BE2C (cell line): ENCODE results near the gene CAPN13.

Source experiments
- DNase-seq: peaks from one replicate; pipeline ENCODE4 v3.0.0-alpha.2; 2020
- H3K27me3 ChIP-seq: fragments of 250-450 bp; sonication (Bioruptor Pico); 2 replicates; pipeline ENCODE4 v1.5.1; 2020; ENCODE audit warnings: mild to moderate bottlenecking
- H3K36me3 ChIP-seq: fragments of 250-450 bp; sonication (Bioruptor Pico); 2 replicates; pipeline ENCODE4 v1.5.1; 2020; ENCODE audit warnings: mild to moderate bottlenecking
- H3K4me1 ChIP-seq: fragments of 250-450 bp; sonication (Bioruptor Pico); 2 replicates; pipeline ENCODE4 v1.5.1; 2020
- H3K4me3 ChIP-seq: 2 replicates; pipeline ENCODE4 v1.5.1; 2011; ENCODE audit warnings: low read depth, low read length
- H3K9me3 ChIP-seq: fragments of 250-450 bp; sonication (Bioruptor Pico); 2 replicates; pipeline ENCODE4 v1.5.1; 2020
- TF ChIP-seq, protein P1 (sequence below): IDR thresholded peaks from 2 replicates; pipeline ENCODE4 v1.5.1; 2012; ENCODE audit warnings: mild to moderate bottlenecking, low read depth, low read length

Gene CAPN13

DNA sequence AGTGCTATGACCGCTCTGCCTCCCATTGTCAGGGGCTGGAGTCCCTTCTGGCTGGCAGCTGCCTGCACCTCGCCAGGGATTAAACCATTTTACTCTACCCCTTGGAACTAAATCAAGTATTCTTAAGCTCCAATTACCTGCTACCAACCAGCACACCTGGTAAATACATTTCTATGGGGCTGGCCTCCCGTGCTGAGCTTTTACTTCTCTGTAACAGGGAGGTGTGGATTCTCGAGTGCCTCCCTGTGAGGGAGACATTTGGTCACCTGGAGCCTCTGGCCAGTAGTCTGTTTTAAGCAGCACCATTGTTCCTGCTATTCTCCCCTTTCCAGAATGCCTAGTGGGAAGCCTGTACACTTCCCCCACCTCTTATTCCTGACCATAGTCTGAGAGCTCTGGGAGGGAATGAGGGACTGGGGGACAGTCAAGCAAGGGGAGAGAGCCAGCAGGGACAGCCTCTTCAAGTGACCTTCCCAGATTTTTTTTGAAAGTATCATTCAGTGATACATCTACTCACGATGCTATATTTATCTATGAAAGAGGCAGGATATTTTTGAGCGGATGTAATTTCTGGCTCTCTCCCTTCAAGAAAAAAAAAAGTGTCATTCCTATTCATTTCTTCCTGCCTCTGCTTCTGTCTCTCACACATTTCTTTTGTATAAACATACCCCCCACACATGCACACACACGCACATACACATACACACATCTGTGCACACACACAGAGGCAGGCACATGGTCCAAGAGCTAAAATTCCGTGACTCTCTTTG lies 112.8 kb downstream of the CAPN13 start:
- Histone ChIP-seq H3K4me1 (no peaks in the 10 kb centered on the region), H3K27me3 (no peaks in the 10 kb centered on the region), H3K4me3 (no peak overlapping the region), H3K9me3 (no peaks in the 10 kb centered on the region), H3K36me3 (no peaks in the 10 kb centered on the region)
- TF ChIP-seq, protein P1, sequence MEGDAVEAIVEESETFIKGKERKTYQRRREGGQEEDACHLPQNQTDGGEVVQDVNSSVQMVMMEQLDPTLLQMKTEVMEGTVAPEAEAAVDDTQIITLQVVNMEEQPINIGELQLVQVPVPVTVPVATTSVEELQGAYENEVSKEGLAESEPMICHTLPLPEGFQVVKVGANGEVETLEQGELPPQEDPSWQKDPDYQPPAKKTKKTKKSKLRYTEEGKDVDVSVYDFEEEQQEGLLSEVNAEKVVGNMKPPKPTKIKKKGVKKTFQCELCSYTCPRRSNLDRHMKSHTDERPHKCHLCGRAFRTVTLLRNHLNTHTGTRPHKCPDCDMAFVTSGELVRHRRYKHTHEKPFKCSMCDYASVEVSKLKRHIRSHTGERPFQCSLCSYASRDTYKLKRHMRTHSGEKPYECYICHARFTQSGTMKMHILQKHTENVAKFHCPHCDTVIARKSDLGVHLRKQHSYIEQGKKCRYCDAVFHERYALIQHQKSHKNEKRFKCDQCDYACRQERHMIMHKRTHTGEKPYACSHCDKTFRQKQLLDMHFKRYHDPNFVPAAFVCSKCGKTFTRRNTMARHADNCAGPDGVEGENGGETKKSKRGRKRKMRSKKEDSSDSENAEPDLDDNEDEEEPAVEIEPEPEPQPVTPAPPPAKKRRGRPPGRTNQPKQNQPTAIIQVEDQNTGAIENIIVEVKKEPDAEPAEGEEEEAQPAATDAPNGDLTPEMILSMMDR: no peak
- no peak for DNase-seq

DNA sequence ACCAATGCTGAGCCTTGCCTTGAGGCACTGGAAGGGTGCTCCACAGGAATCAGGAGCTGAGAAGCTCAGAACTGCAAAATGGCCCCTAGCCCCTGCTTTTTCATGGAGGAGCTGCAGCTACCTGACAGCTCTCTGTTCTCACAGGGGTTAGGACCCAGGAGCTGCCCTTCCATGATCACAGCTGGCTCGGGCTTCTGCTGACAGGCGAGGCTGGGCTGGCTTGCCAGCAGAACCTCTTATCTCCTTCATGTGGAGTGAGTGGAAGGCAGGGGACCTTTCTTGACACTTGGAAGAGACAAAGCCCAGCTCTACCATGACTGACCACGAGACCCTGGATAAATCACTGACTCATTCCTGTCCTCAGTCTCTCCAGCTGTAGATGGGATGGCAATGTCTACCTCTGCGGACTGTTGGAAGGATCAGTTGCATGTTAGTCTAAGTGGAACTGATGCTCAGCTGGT lies 113.4 kb downstream of the CAPN13 start:
- Histone ChIP-seq H3K4me1 (no peaks in the 10 kb centered on the region), H3K36me3 (no peaks in the 10 kb centered on the region), H3K9me3 (no peaks in the 10 kb centered on the region), H3K27me3 (no peaks in the 10 kb centered on the region), H3K4me3 (no peak overlapping the region)
- DNase-seq: no peak
- TF ChIP-seq, protein P1: no peak

DNA sequence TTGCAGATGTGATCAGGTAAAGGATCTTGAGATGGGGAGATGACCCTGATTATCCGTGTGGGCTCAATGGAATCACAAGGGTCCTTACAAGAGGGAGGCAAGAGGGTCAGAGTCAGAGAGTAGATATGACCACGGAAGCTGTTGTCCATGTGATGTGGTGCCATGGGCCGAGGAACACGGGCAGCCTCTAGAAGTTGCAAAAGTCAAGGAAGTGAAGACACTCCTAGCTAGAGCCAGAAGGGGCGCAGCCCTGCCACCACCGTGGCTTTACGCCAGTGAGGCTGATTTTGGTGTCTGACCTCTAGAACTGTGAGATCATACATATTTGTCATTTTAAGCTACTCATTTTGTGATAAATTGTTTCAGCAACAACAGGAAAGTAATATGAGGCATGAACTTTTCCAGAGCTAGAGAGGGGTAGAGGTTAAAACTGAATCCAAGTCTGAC lies 114.4 kb downstream of the CAPN13 start:
- TF ChIP-seq, protein P1: no peak
- no peaks in the 10 kb centered on the region for H3K4me1 ChIP-seq
- no peaks in the 10 kb centered on the region for H3K27me3 ChIP-seq
- H3K36me3 ChIP-seq: no peaks in the 10 kb centered on the region
- no peaks in the 10 kb centered on the region for H3K9me3 ChIP-seq
- DNase-seq: no peak
- no peak overlapping the region for H3K4me3 ChIP-seq

DNA sequence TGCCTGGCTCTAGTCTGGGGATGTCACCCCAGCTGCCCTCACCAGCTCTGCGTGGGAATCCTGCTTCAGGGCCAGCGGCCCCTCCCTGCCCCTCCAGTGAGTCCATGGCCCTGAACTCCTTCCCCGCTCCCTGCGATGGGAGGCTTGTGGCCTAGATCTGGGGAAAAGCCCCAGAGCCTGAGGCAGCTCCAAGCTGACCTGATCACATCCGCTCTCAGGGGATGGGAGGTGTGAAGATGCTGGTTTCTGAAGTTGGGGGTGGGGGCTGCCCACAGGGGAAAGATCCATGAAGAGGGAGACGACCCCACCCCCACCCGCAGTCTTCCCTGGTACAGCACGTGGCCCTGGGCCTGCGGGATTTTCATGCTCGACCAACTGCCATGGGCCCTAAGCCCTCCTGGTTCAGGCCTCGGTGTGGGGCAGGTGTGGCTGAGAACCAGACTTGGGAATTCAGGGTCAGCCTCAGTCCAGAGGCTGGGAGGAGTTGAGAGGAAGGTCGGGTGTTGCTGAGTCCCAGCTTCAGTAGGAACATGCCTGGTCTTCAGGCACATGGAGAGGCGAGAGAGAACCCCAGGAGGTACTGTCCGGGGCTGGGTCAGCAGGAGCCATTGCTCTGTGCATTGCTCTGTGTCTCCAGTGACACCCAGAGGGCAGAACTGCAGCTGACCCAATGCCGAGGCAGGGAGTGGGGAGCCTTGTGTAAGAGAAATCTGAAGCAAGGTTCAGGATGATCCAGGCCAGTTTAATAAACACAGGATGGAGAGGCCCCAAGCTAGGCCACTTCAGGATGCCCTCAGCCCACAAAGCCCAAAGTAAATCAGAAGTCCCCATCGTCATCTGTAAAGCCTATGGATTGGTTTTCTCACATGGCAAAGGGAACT lies 115.1 kb downstream of the CAPN13 start:
- Histone ChIP-seq H3K27me3 (no peaks in the 10 kb centered on the region), H3K36me3 (no peaks in the 10 kb centered on the region), H3K4me3 (no peak overlapping the region), H3K4me1 (no peaks in the 10 kb centered on the region), H3K9me3 (no peaks in the 10 kb centered on the region)
- TF ChIP-seq, protein P1: peak; percentile 16; the same call in 1 of the 2 replicates
- DNase-seq: no peak

DNA sequence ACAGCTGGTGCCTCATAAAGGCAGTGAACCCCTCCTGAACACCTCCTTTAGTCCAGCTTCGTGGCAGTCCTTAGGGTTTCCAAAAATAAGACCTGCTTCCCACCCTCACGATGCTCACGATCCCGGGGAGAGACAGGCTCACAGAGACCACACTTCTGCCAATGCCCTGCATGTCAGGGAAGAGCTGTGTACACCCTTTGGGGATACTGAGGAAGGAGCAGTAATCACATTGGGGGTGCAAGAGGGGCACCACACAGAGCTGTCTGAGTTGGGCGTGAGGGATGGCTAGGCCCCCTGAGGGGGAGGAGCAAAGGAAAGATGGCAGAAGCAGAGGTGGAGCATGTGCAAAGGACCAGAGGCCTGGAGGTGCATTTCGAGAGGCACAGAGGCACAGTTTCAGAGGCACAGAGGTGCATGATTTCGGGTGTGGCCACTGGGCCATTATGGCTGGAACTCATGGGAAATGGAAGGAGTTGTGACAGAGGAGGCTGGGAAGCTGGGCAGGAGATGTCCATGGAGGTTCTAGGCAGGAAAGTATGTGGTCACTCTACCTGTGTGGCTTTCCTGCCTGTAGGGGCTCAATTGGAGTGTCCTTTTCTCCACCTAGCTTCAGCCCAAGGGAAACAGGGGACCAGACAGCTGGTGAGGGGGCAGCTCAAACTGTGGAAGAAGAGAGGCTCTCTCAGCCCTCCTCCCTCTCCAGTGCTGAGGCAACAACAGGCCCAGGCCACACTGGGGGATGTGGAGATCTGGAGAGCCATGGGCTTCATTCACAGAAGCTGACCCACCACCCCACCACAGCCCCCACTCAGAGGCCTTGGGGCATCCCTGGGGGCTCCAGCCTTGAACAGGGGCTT lies 115.9 kb downstream of the CAPN13 start:
- Histone ChIP-seq H3K27me3 (no peaks in the 10 kb centered on the region), H3K36me3 (no peaks in the 10 kb centered on the region), H3K4me1 (no peaks in the 10 kb centered on the region), H3K9me3 (no peaks in the 10 kb centered on the region), H3K4me3 (no peak overlapping the region)
- DNase-seq: no peak
- TF ChIP-seq, protein P1: no peak
